ENCODE data around the gene RTN4R.
A peak's percentile ranks its signal among the peaks of the same experiment; 100 is the strongest.

Gene RTN4R

GRCh38 chr22:20238536-20238900, 29.6 kb downstream of the RTN4R start:
- Histone ChIP-seq H3K27me3 (ENCODE audit: insufficient read depth, low read length, poor library complexity) (no peaks in the 10 kb centered on the region), H3K36me3 (ENCODE audit: insufficient read depth, low read length) (no peaks in the 10 kb centered on the region), H3K4me1 (ENCODE audit: insufficient read depth, low read length) (peaks cover 62% of the 10 kb centered on the region), H3K79me2 (ENCODE audit: insufficient read depth, low read length) (no peaks in the 10 kb centered on the region), H3K4me2 (ENCODE audit: insufficient read depth, low read length) (peak overlapping the region; percentile 60), H4K20me1 (ENCODE audit: insufficient read depth, low read length) (no peaks in the 10 kb centered on the region), H3K9me3 (ENCODE audit: insufficient read depth, low read length, severe bottlenecking) (no peaks in the 10 kb centered on the region), H3K9ac (ENCODE audit: low read depth, low read length) (peak overlapping the region; percentile 67), H2AFZ (ENCODE audit: low read depth, low read length) (peak overlapping the region; percentile 61; the same call in 1 of the 2 replicates), H3K27ac (ENCODE audit: low read length) (peak overlapping the region; percentile 72), H3K4me3 (ENCODE audit: low read depth in 1 of 2, low read length in 2 of 2) (peak overlapping the region in 1 of 2 experiments; percentile 36; a peak in 2 of 4 replicates)
- TF ChIP-seq EZH2 (IDR thresholded peaks at IDR 0.05; ENCODE audit: borderline replicate concordance, low read depth, low read length, severe bottlenecking) = no peak
- TF ChIP-seq CTCF (IDR thresholded peaks at IDR 0.05; ENCODE audit: borderline replicate concordance, extremely low read depth, low read length, poor library complexity, severe bottlenecking) = peak; percentile 90
- peak; percentile 75 for ATAC-seq (ENCODE audit: insufficient read depth, low read depth)
- DNase-seq = peak; percentile 82

GRCh38 chr22:20237480-20238440, 30.4 kb downstream of the RTN4R start:
- DNase-seq (peak; percentile 82), ATAC-seq (ENCODE audit: insufficient read depth, low read depth) (peak; percentile 90)
- Histone ChIP-seq H4K20me1 (ENCODE audit: insufficient read depth, low read length) (no peaks in the 10 kb centered on the region), H3K36me3 (ENCODE audit: insufficient read depth, low read length) (no peaks in the 10 kb centered on the region), H3K27me3 (ENCODE audit: insufficient read depth, low read length, poor library complexity) (no peaks in the 10 kb centered on the region), H3K9ac (ENCODE audit: low read depth, low read length) (peak overlapping the region; percentile 67), H3K79me2 (ENCODE audit: insufficient read depth, low read length) (no peaks in the 10 kb centered on the region), H2AFZ (ENCODE audit: low read depth, low read length) (peak overlapping the region; percentile 61), H3K4me2 (ENCODE audit: insufficient read depth, low read length) (peak overlapping the region; percentile 60), H3K27ac (ENCODE audit: low read length) (peak overlapping the region; percentile 72), H3K4me1 (ENCODE audit: insufficient read depth, low read length) (peaks cover 54% of the 10 kb centered on the region), H3K4me3 (ENCODE audit: low read depth in 1 of 2, low read length in 2 of 2) (peak overlapping the region in 1 of 2 experiments; percentile 36; a peak in 1 of 4 replicates), H3K9me3 (ENCODE audit: insufficient read depth, low read length, severe bottlenecking) (no peaks in the 10 kb centered on the region)
- no peak for TF ChIP-seq EZH2 (IDR thresholded peaks at IDR 0.05; ENCODE audit: borderline replicate concordance, low read depth, low read length, severe bottlenecking)
- no peak for TF ChIP-seq CTCF (IDR thresholded peaks at IDR 0.05; ENCODE audit: borderline replicate concordance, extremely low read depth, low read length, poor library complexity, severe bottlenecking)

GRCh38 chr22:20236052-20236717, 31.9 kb downstream of the RTN4R start:
- no peak overlapping the region for H3K27ac ChIP-seq (ENCODE audit: low read length)
- H3K79me2 ChIP-seq (ENCODE audit: insufficient read depth, low read length) = no peaks in the 10 kb centered on the region
- no peak overlapping the region for H3K9ac ChIP-seq (ENCODE audit: low read depth, low read length)
- H3K27me3 ChIP-seq (ENCODE audit: insufficient read depth, low read length, poor library complexity) = no peaks in the 10 kb centered on the region
- H3K36me3 ChIP-seq (ENCODE audit: insufficient read depth, low read length) = no peaks in the 10 kb centered on the region
- peaks cover 49% of the 10 kb centered on the region for H3K4me1 ChIP-seq (ENCODE audit: insufficient read depth, low read length)
- H3K4me3 ChIP-seq (ENCODE audit: low read depth in 1 of 2, low read length in 2 of 2) = no peak overlapping the region
- no peak overlapping the region for H3K4me2 ChIP-seq (ENCODE audit: insufficient read depth, low read length)
- DNase-seq (no peak), ATAC-seq (ENCODE audit: insufficient read depth, low read depth) (no peak)
- H2AFZ ChIP-seq (ENCODE audit: low read depth, low read length) = no peak overlapping the region
- no peaks in the 10 kb centered on the region for H3K9me3 ChIP-seq (ENCODE audit: insufficient read depth, low read length, severe bottlenecking)
- H4K20me1 ChIP-seq (ENCODE audit: insufficient read depth, low read length) = no peaks in the 10 kb centered on the region
- TF ChIP-seq CTCF (IDR thresholded peaks at IDR 0.05; ENCODE audit: borderline replicate concordance, extremely low read depth, low read length, poor library complexity, severe bottlenecking) = no peak
- TF ChIP-seq EZH2 (IDR thresholded peaks at IDR 0.05; ENCODE audit: borderline replicate concordance, low read depth, low read length, severe bottlenecking) = no peak

Measured in DND-41 (cell line).